Liver (tissue), 9 donors: ENCODE data around the gene PRKCD. TPM values are rescaled to one million over a fixed set of nuclear protein-coding genes. Genes with fewer than 3 reads are reported as not detected.
A peak's percentile ranks its signal among the peaks of the same experiment; 100 is the strongest.

Experiments used
- DNase-seq: peaks from one replicate; pipeline ENCODE4 v3.0.0-alpha.2; 2017; ENCODE audit warnings: low spot score
- H3K27ac ChIP-seq, 2 donors: one replicate each; pipeline ENCODE4 v1.7.0; 2013; ENCODE audit warnings: inconsistent platforms in 2 of 2, low read length in 2 of 2, control low read depth in 1 of 2, low read depth in 1 of 2, mild to moderate bottlenecking in 1 of 2
- H3K27me3 ChIP-seq, 4 donors: one replicate each; pipeline versions ENCODE4 v1.6.1 to v1.7.0; 2013; ENCODE audit warnings: low read length in 3 of 4, inconsistent platforms in 1 of 4, mild to moderate bottlenecking in 1 of 4, moderate library complexity in 1 of 4; ENCODE audit not compliant: control insufficient read depth in 4 of 4, insufficient read depth in 4 of 4
- H3K36me3 ChIP-seq, 4 donors: one replicate each; pipeline versions ENCODE4 v1.6.1 to v1.7.0; 2013; ENCODE audit warnings: low read length in 3 of 4, mild to moderate bottlenecking in 3 of 4, low read depth in 1 of 4, moderate library complexity in 1 of 4; ENCODE audit not compliant: control insufficient read depth in 4 of 4, insufficient read depth in 3 of 4
- H3K4me1 ChIP-seq, 4 donors: one replicate each; pipeline versions ENCODE4 v1.6.1 to v1.7.0; 2013; ENCODE audit warnings: low read length in 3 of 4, mild to moderate bottlenecking in 3 of 4, moderate library complexity in 1 of 4; ENCODE audit not compliant: control insufficient read depth in 4 of 4, insufficient read depth in 4 of 4
- H3K4me3 ChIP-seq, 3 donors: one replicate each; pipeline versions ENCODE4 v1.6.1 to v1.7.0; 2013; ENCODE audit warnings: low read length in 3 of 3, control low read depth in 1 of 3, low read depth in 1 of 3, mild to moderate bottlenecking in 1 of 3
- H3K9ac ChIP-seq, 2 donors: one replicate each; pipeline ENCODE4 v1.7.0; 2013; ENCODE audit warnings: low read length in 2 of 2, mild to moderate bottlenecking in 2 of 2, moderate library complexity in 2 of 2, control low read depth in 1 of 2, low read depth in 1 of 2
- H3K9me3 ChIP-seq, 4 donors: one replicate each; pipeline versions ENCODE4 v1.6.1 to v1.7.0; 2013; ENCODE audit warnings: low read length in 3 of 4; ENCODE audit not compliant: control insufficient read depth in 4 of 4
- ATF3 ChIP-seq: IDR thresholded peaks from 2 replicates; pipeline ENCODE4 v1.6.1; 2016; ENCODE audit warnings: antibody characterized with exemption
- CTCF ChIP-seq: fragments of 150-350 bp; IDR thresholded peaks from 2 replicates; pipeline ENCODE4 v1.5.1; 2017; ENCODE audit warnings: improper control_type of control experiment, low read depth, low read length; ENCODE audit not compliant: missing input control
- EGR1 ChIP-seq, 2 donors: IDR thresholded peaks; 2 replicates each; pipeline ENCODE4 v1.6.1; 2016 to 2018; ENCODE audit warnings: antibody characterized with exemption in 2 of 2, low read depth in 2 of 2
- FOXA1 ChIP-seq: IDR thresholded peaks from 2 replicates; pipeline ENCODE4 v1.6.1; 2016; ENCODE audit warnings: antibody characterized with exemption
- GABPA ChIP-seq, 2 donors: IDR thresholded peaks in 1 of 2; conservative IDR thresholded peaks in 1 of 2; 2 replicates each; pipeline ENCODE4 v1.6.1; 2016; ENCODE audit warnings: antibody characterized with exemption in 2 of 2, mild to moderate bottlenecking in 1 of 2, moderate library complexity in 1 of 2
- HNF4A ChIP-seq, 2 donors: conservative IDR thresholded peaks; 2 replicates each; pipeline ENCODE4 v1.6.1; 2016; ENCODE audit warnings: antibody characterized with exemption in 2 of 2, mild to moderate bottlenecking in 2 of 2
- HNF4G ChIP-seq: IDR thresholded peaks from 2 replicates; pipeline ENCODE4 v1.6.1; 2016; ENCODE audit warnings: antibody characterized with exemption
- JUND ChIP-seq, 2 donors: IDR thresholded peaks; 2 replicates each; pipeline ENCODE4 v1.6.1; 2016; ENCODE audit warnings: antibody characterized with exemption in 2 of 2
- MAX ChIP-seq: IDR thresholded peaks from 2 replicates; pipeline ENCODE4 v1.6.1; 2016; ENCODE audit warnings: antibody characterized with exemption
- NR2F2 ChIP-seq: IDR thresholded peaks from 2 replicates; pipeline ENCODE4 v1.6.1; 2016; ENCODE audit warnings: antibody characterized with exemption
- RAD21 ChIP-seq, 2 donors: IDR thresholded peaks; 2 replicates each; pipeline ENCODE4 v1.6.1; 2016; ENCODE audit warnings: antibody characterized with exemption in 2 of 2, mild to moderate bottlenecking in 2 of 2
- REST ChIP-seq: IDR thresholded peaks from 2 replicates; pipeline ENCODE4 v1.6.1; 2016; ENCODE audit warnings: antibody characterized with exemption, mild to moderate bottlenecking
- RXRA ChIP-seq, 2 donors: IDR thresholded peaks; 2 replicates each; pipeline ENCODE4 v1.6.1; 2017 to 2018; ENCODE audit warnings: antibody characterized with exemption in 2 of 2, mild to moderate bottlenecking in 1 of 2
- SP1 ChIP-seq: IDR thresholded peaks from 2 replicates; pipeline ENCODE4 v1.6.1; 2018; ENCODE audit warnings: antibody characterized with exemption, mild to moderate bottlenecking
- TAF1 ChIP-seq: conservative IDR thresholded peaks from 2 replicates; pipeline ENCODE4 v1.6.1; 2016; ENCODE audit warnings: antibody characterized with exemption, mild to moderate bottlenecking
- YY1 ChIP-seq: IDR thresholded peaks from 2 replicates; pipeline ENCODE4 v1.6.1; 2016; ENCODE audit warnings: antibody characterized with exemption, mild to moderate bottlenecking
- ZBTB33 ChIP-seq: IDR thresholded peaks from 2 replicates; pipeline ENCODE4 v1.6.1; 2016; ENCODE audit warnings: antibody characterized with exemption
- WGBS: extraction: QIAGEN DNeasy Blood & Tissue Kit; methylation state at CpG from one replicate; pipeline ENCODE4 v1.1.7; 2013; 5-methylcytosine and 5-hydroxymethylcytosine counted together
- polyA plus RNA-seq, 2 donors: library from polyadenylated mRNA; stranded (reverse) in 1 of 2; unstranded in 1 of 2; fragments of 200-250 nt in 1 of 2; fragments of >200 nt in 1 of 2; fragmentation: Nextera tagmentation in 1 of 2; extraction: Ambion mirVana in 1 of 2; gene quantifications; one replicate each; pipeline versions ENCODE4 v1.2.1 to v1.2.3, GENCODE V29; 2013 to 2015
- total RNA-seq, 2 donors: library from RNA; depleted of rRNA; stranded (reverse); fragments of >200 nt; gene quantifications; one replicate each; pipeline ENCODE4 v1.2.3, GENCODE V29; 2014
- donor health status: healthy.
- donor health status: healthy.
- donor health status: healthy.
- donor health status: healthy.
- donor health status: healthy.

PRKCD gene
- total and polyA plus RNA-seq, 4 donors, result 3.1 to 7.3 (median 3.4) TPM

GRCh38 chr3:53134631-53135232 is 26.3 kb upstream of the PRKCD start:
- TF ChIP-seq HNF4G (no peak), FOXA1 (no peak), HNF4A (conservative IDR thresholded peaks at IDR 0.05) (peak in 1 of 2 donors; percentile 25), SP1 (no peak), YY1 (no peak), NR2F2 (no peak), ZBTB33 (no peak), TAF1 (no peak), REST (no peak), CTCF (peak; percentile 78), GABPA (IDR thresholded peaks at IDR 0.05 in 1 of 2, conservative IDR thresholded peaks at IDR 0.05 in 1 of 2) (no peak), ATF3 (no peak), RXRA (IDR thresholded peaks at IDR 0.05) (peak in 1 of 2 donors; percentile 13), RAD21 (IDR thresholded peaks at IDR 0.05) (peak; percentile 87 to 95)
- no peak overlapping the region for H3K27ac ChIP-seq

GRCh38 chr3:53137221-53137620 is 23.8 kb upstream of the PRKCD start:
- no peak overlapping the region for H3K27ac ChIP-seq
- DNase-seq, result no peak
- H3K36me3 ChIP-seq, result no peaks in the 10 kb centered on the region
- no peaks in the 10 kb centered on the region for H3K27me3 ChIP-seq
- H3K9me3 ChIP-seq, result no peaks in the 10 kb centered on the region
- WGBS, result 80% methylated on average over 2 of the region's 2 CpGs
- TF ChIP-seq MAX, result no peak
- no peak for TF ChIP-seq GABPA (IDR thresholded peaks at IDR 0.05 in 1 of 2, conservative IDR thresholded peaks at IDR 0.05 in 1 of 2)
- no peak for TF ChIP-seq HNF4A (conservative IDR thresholded peaks at IDR 0.05)
- no peak for TF ChIP-seq YY1
- no peak for TF ChIP-seq CTCF
- no peak for TF ChIP-seq ZBTB33
- no peak for TF ChIP-seq EGR1 (IDR thresholded peaks at IDR 0.05; ENCODE audit: low read depth in 2 of 2)
- no peak for TF ChIP-seq FOXA1
- TF ChIP-seq JUND (IDR thresholded peaks at IDR 0.05), result no peak
- H3K4me3 ChIP-seq, result no peak overlapping the region
- peaks cover 2 to 18% (median 14%) of the 10 kb centered on the region in 4 donors for H3K4me1 ChIP-seq
- no peak overlapping the region for H3K9ac ChIP-seq

More at GRCh38 chr3:53134631-53135232, 26.3 kb upstream of the PRKCD start:
- no peak overlapping the region for H3K9ac ChIP-seq
- no peaks in the 10 kb centered on the region for H3K27me3 ChIP-seq
- 17% methylated on average over 6 of the region's 6 CpGs for WGBS
- no peak overlapping the region for H3K4me3 ChIP-seq
- H3K9me3 ChIP-seq, result no peaks in the 10 kb centered on the region
- DNase-seq, result peak; percentile 67
- peaks cover 4 to 29% (median 22%) of the 10 kb centered on the region in 4 donors for H3K4me1 ChIP-seq
- no peaks in the 10 kb centered on the region for H3K36me3 ChIP-seq
